PFSK-1 (cell line): ENCODE measurements around the gene VKORC1L1.

Experiments
- POLR2AphosphoS5 ChIP-seq: IDR thresholded peaks from 2 replicates; pipeline ENCODE4 v1.6.1; 2012; ENCODE audit warnings: low read depth, mild to moderate bottlenecking, control low read depth, low read length, moderate library complexity
- REST ChIP-seq, 2 experiments: IDR thresholded peaks; 2 replicates each; pipeline versions ENCODE4 v1.6.1 to v1.8.0; 2011 to 2012; ENCODE audit warnings: low read depth in 2 of 2, low read length in 2 of 2, control low read depth in 1 of 2, inconsistent platforms in 1 of 2, mild to moderate bottlenecking in 1 of 2, moderate library complexity in 1 of 2; ENCODE audit not compliant: insufficient read depth in 1 of 2
- SIN3A ChIP-seq: IDR thresholded peaks from 2 replicates; pipeline ENCODE4 v1.6.1; 2012; ENCODE audit warnings: mild to moderate bottlenecking, low read length, moderate library complexity, borderline replicate concordance; ENCODE audit not compliant: insufficient read depth
- TAF1 ChIP-seq: IDR thresholded peaks from 2 replicates; pipeline ENCODE4 v1.6.1; 2012; ENCODE audit warnings: low read length, control low read depth, borderline replicate concordance; ENCODE audit not compliant: insufficient read depth

GRCh38 chr7:65839846-65840245, 33.0 kb upstream of the VKORC1L1 start:
- TF ChIP-seq SIN3A (no peak), TAF1 (no peak), REST (IDR thresholded peaks at IDR 0.05; ENCODE audit: insufficient read depth in 1 of 2, low read depth in 2 of 2, low read length in 2 of 2) (no peak), POLR2AphosphoS5 (no peak)
